HL-60 (cell line): ENCODE results near the gene PLEKHA5.

Experiments used
- DNase-seq, 2 experiments: peaks; one replicate each; pipeline ENCODE4 v3.0.0-alpha.2; 2010 to 2020; ENCODE audit warnings: low read depth in 1 of 2, low spot score in 1 of 2
- H3K27ac ChIP-seq: fragments of 250-450 bp; sonication (Bioruptor Pico); replicated peaks from 2 replicates; pipeline ENCODE4 v1.5.1; 2020; ENCODE audit warnings: mild to moderate bottlenecking, moderate library complexity
- H3K27me3 ChIP-seq: fragments of 250-450 bp; sonication (Bioruptor Pico); 2 replicates; pipeline ENCODE4 v1.5.1; 2021; ENCODE audit warnings: mild to moderate bottlenecking, moderate library complexity; ENCODE audit not compliant: insufficient read depth, poor library complexity, severe bottlenecking
- H3K4me3 ChIP-seq: replicated peaks from 2 replicates; pipeline ENCODE4 v1.5.1; 2011; ENCODE audit warnings: mild to moderate bottlenecking, control low read depth, low read length; ENCODE audit not compliant: insufficient read depth
- CTCF ChIP-seq: IDR thresholded peaks from one replicate; pipeline ENCODE4 v1.5.1; 2011; ENCODE audit warnings: low read length, control low read depth, inconsistent platforms; ENCODE audit not compliant: insufficient read depth
- GABPA ChIP-seq: IDR thresholded peaks from 2 replicates; pipeline ENCODE4 v1.6.1; 2012; ENCODE audit warnings: low read depth
- POLR2AphosphoS5 ChIP-seq: IDR thresholded peaks from 2 replicates; pipeline ENCODE4 v1.6.1; 2012; ENCODE audit warnings: low read depth
- REST ChIP-seq: IDR thresholded peaks from 2 replicates; pipeline ENCODE4 v1.6.1; 2012; ENCODE audit warnings: low read depth; ENCODE audit not compliant: insufficient replicate concordance
- SPI1 ChIP-seq: IDR thresholded peaks from 2 replicates; pipeline ENCODE4 v1.6.1; 2012; ENCODE audit warnings: low read depth, mild to moderate bottlenecking, borderline replicate concordance

The PLEKHA5 gene

GRCh38 chr12:19185262-19185929 lies 55.9 kb downstream of the PLEKHA5 start:
- Histone ChIP-seq H3K27ac (no peak overlapping the region), H3K4me3 (no peak overlapping the region), H3K27me3 (no peaks in the 10 kb centered on the region)
- TF ChIP-seq REST (no peak), SPI1 (no peak), POLR2AphosphoS5 (no peak), GABPA (no peak), CTCF (no peak)
- DNase-seq: no peak

- TF ChIP-seq REST (no peak), POLR2AphosphoS5 (no peak), GABPA (no peak), CTCF (peak; percentile 40), SPI1 (no peak)
- Histone ChIP-seq H3K27me3 (no peaks in the 10 kb centered on the region), H3K4me3 (no peak overlapping the region), H3K27ac (no peak overlapping the region)
- DNase-seq: peak in 1 of 2 experiments; percentile 3
Measured at GRCh38 chr12:19186722-19187661, 57.5 kb downstream of the PLEKHA5 start.

- H3K27me3 ChIP-seq: no peaks in the 10 kb centered on the region
- no peak for DNase-seq
- no peak overlapping the region for H3K27ac ChIP-seq
- H3K4me3 ChIP-seq: no peak overlapping the region
- no peak for TF ChIP-seq CTCF
- no peak for TF ChIP-seq SPI1
- no peak for TF ChIP-seq GABPA
- TF ChIP-seq REST: no peak
- no peak for TF ChIP-seq POLR2AphosphoS5
Measured at GRCh38 chr12:19189522-19189921, 60.0 kb downstream of the PLEKHA5 start.
